HepG2 (cell line): Measurements from ENCODE around the gene SYNE1. TPM values are rescaled to one million over a fixed set of nuclear protein-coding genes. Genes with fewer than 3 reads are reported as not detected.

Experiments used
- ATAC-seq: fragments of 200-7000 bp; cut with Tn5 transposase; 3 replicates; pipeline ENCODE4 v1.9.1; 2020; ENCODE audit warnings: mild to moderate bottlenecking, moderate library complexity
- BruUV-seq: library from RNA; stranded (reverse); fragments of 400-500 nt; replicated peaks from 2 replicates; lab custom pipeline; 2021; lab: Mats Ljungman, UMichigan
- CTCF ChIA-PET: fragments of 300-600 bp; formaldehyde crosslinking; extraction: SDS; loops from one replicate; lab custom pipeline; 2021; ENCODE audit warnings: low total read pairs, inconsistent platforms, low intra/inter-chr PET ratio; lab: Yijun Ruan, JAX
- POLR2A ChIA-PET: fragments of 350-600 bp; sonication (Branson Sonifier 250); formaldehyde crosslinking; loops from one replicate; lab custom pipeline; 2020; ENCODE audit warnings: antibody characterized with exemption, inconsistent platforms; lab: Yijun Ruan, JAX
- DNase-seq: peaks from one replicate; pipeline ENCODE4 v3.0.0-alpha.2; 2015; ENCODE audit warnings: low spot score
- FAIRE-seq: peaks from 3 replicates; lab custom pipeline; 2011; peaks lifted over from hg19 to GRCh38; lab: Jason Lieb, UNC
- H2AFZ ChIP-seq: one replicate; pipeline ENCODE4 v1.6.1; 2011; ENCODE audit warnings: low read length, inconsistent platforms
- H3K27ac ChIP-seq: fragments of 300-600 bp; 3 replicates; pipeline ENCODE4 v1.8.0; 2011; ENCODE audit warnings: mixed run types, mild to moderate bottlenecking, mixed read lengths, low read length, inconsistent platforms; ENCODE audit not compliant: insufficient read depth; ENCODE audit errors: extremely low read length
- H3K27me3 ChIP-seq, 2 experiments: fragments of 200-600 bp in 1 of 2; 2 replicates in 1 of 2; 3 replicates in 1 of 2; pipeline versions ENCODE4 v1.6.0 to v1.8.0; 2011; ENCODE audit warnings: low read length in 2 of 2, mild to moderate bottlenecking in 2 of 2, moderate library complexity in 2 of 2, inconsistent platforms in 1 of 2; ENCODE audit not compliant: insufficient read depth in 2 of 2, control insufficient read depth in 1 of 2
- H3K36me3 ChIP-seq, 2 experiments: fragments of 200-600 bp in 1 of 2; replicated peaks in 1 of 2; 2 replicates in 1 of 2; 3 replicates in 1 of 2; pipeline versions ENCODE4 v1.5.1 to v1.8.0; 2011; ENCODE audit warnings: low read length in 2 of 2, inconsistent platforms in 1 of 2; ENCODE audit not compliant: insufficient read depth in 2 of 2, control insufficient read depth in 1 of 2
- H3K4me1 ChIP-seq: 2 replicates; pipeline ENCODE4 v1.5.1; 2012; ENCODE audit warnings: low read length, inconsistent platforms; ENCODE audit not compliant: insufficient read depth
- H3K4me2 ChIP-seq: 2 replicates; pipeline ENCODE4 v1.6.0; 2011; ENCODE audit warnings: low read depth, low read length, inconsistent platforms
- H3K4me3 ChIP-seq, 3 experiments: fragments of 200-600 bp in 1 of 3; sonication (generic), shearing (Covaris generic) in 1 of 3; replicated peaks in 1 of 3; 2 replicates each; pipeline ENCODE4 v1.5.1; 2011 to 2016; ENCODE audit warnings: low read length in 3 of 3, inconsistent platforms in 2 of 3, low read depth in 2 of 3, mild to moderate bottlenecking in 2 of 3, control low read depth in 1 of 3, mixed read lengths in 1 of 3; ENCODE audit not compliant: insufficient read depth in 1 of 3
- H3K79me2 ChIP-seq: one replicate; pipeline ENCODE4 v1.6.1; 2011; ENCODE audit warnings: low read length, inconsistent platforms; ENCODE audit not compliant: insufficient read depth
- H3K9ac ChIP-seq: 2 replicates; pipeline ENCODE4 v1.6.0; 2011; ENCODE audit warnings: mild to moderate bottlenecking, low read depth, low read length, inconsistent platforms; ENCODE audit not compliant: insufficient read depth
- H3K9me3 ChIP-seq: 2 replicates; pipeline ENCODE4 v1.5.1; 2012; ENCODE audit warnings: mild to moderate bottlenecking, low read length
- H4K20me1 ChIP-seq: 2 replicates; pipeline ENCODE4 v1.6.0; 2011; ENCODE audit warnings: inconsistent platforms, mild to moderate bottlenecking, low read length, moderate library complexity; ENCODE audit not compliant: insufficient read depth
- DNMT1 ChIP-seq: sonication (generic); formaldehyde crosslinking; IDR thresholded peaks from 2 replicates; pipeline ENCODE4 v1.5.1; 2020; ENCODE audit warnings: mild to moderate bottlenecking, missing genetic modification reagents
- NFYB ChIP-seq: sonication (generic); formaldehyde crosslinking; IDR thresholded peaks from 2 replicates; pipeline ENCODE4 v1.4.0; 2020; ENCODE audit warnings: missing genetic modification reagents
- PAWR ChIP-seq: sonication (generic); formaldehyde crosslinking; IDR thresholded peaks from 2 replicates; pipeline ENCODE4 v1.4.0; 2020; ENCODE audit warnings: missing genetic modification reagents, mild to moderate bottlenecking, borderline replicate concordance
- ZHX2 ChIP-seq, 2 experiments: sonication (generic) in 1 of 2; formaldehyde crosslinking in 1 of 2; IDR thresholded peaks; 2 replicates each; pipeline versions ENCODE4 v1.6.1 to v1.9.0; 2014 to 2022; ENCODE audit warnings: antibody characterized with exemption in 1 of 2, borderline replicate concordance in 1 of 2, inconsistent platforms in 1 of 2, low read depth in 1 of 2, missing genetic modification reagents in 1 of 2
- ZNF276 ChIP-seq: sonication (generic); formaldehyde crosslinking; IDR thresholded peaks from 2 replicates; pipeline ENCODE4 v1.4.0; 2020; ENCODE audit warnings: mild to moderate bottlenecking, low read depth, missing genetic modification reagents
- ZNF574 ChIP-seq: sonication (generic); formaldehyde crosslinking; IDR thresholded peaks from 2 replicates; pipeline ENCODE4 v1.4.0; 2020; ENCODE audit warnings: missing genetic modification reagents
- ZNF878 ChIP-seq: sonication (generic); formaldehyde crosslinking; IDR thresholded peaks from 2 replicates; pipeline ENCODE4 v1.8.1; 2023; ENCODE audit warnings: mild to moderate bottlenecking, missing genetic modification reagents, moderate library complexity
- WGBS: methylation state at CpG from one replicate; pipeline ENCODE4 v1.1.6; 2017; ENCODE audit warnings: low lambda C conversion rate; 5-methylcytosine and 5-hydroxymethylcytosine counted together
- in situ Hi-C: cut with HindIII; loops from 2 replicates; pipeline ENCODE4 v1.10.0; 2017; ENCODE audit warnings: low pct_unique_long_range_greater_than_20kb; ENCODE audit not compliant: extremely low pct_ligation_motif_present
- intact Hi-C: fragments of 100-400 bp; cut with micrococcal nuclease; formaldehyde crosslinking; loops from one replicate; pipeline ENCODE4 v1.10.0; 2022; ENCODE audit not compliant: unreplicated experiment
- polyA plus RNA-seq, 8 experiments: library from polyadenylated mRNA; depleted of rRNA in 3 of 8; stranded (reverse) in 7 of 8; unstranded in 1 of 8; fragments of >200 nt; fragmentation: Illumina TruSeq in 4 of 8; extraction: Trizol in 4 of 8; gene quantifications; 2 replicates each; pipeline versions ENCODE4 v1.2.1 to v1.2.3, GENCODE V29; 2011 to 2016; ENCODE audit warnings: low read depth in 4 of 8, missing spikeins in 1 of 8, mixed read lengths in 1 of 8; ENCODE audit not compliant: insufficient read depth in 1 of 8
- total RNA-seq, 5 experiments: library from RNA; depleted of rRNA; stranded (reverse); fragments of >200 nt; fragmentation: Illumina TruSeq; extraction: Trizol; gene quantifications; 2 replicates each; pipeline ENCODE4 v1.2.3, GENCODE V29; 2016; ENCODE audit warnings: low read depth in 1 of 5

The SYNE1 gene
- total and polyA plus RNA-seq, 2 of the 13 experiments (the other 11 are each of a cell fraction or from before 2014, with no cell fraction given): 5.5 to 15.9 TPM

- Histone ChIP-seq H3K9me3 (no peaks in the 10 kb centered on the region), H4K20me1 (no peaks in the 10 kb centered on the region), H3K27ac (no peak overlapping the region), H3K79me2 (no peaks in the 10 kb centered on the region), H3K4me3 (no peak overlapping the region), H3K4me2 (no peak overlapping the region), H3K9ac (no peak overlapping the region), H2AFZ (no peak overlapping the region), H3K4me1 (no peaks in the 10 kb centered on the region), H3K27me3 (no peaks in the 10 kb centered on the region), H3K36me3 (no peaks in the 10 kb centered on the region)
- BruUV-seq: no TSS peak
- WGBS: 48% methylated on average over 3 of the region's 3 CpGs
- CTCF ChIA-PET: no interaction called here
- no peak for ATAC-seq
- TF ChIP-seq NFYB (CRISPR knock-in tag) (no peak), ZHX2 (IDR thresholded peaks at IDR 0.05; ENCODE audit: low read depth) (no peak), ZHX2 (CRISPR knock-in tag; IDR thresholded peaks at IDR 0.05; ENCODE audit: borderline replicate concordance) (no peak), DNMT1 (CRISPR knock-in tag) (no peak), ZNF276 (no peak), PAWR (CRISPR knock-in tag) (no peak), ZNF574 (CRISPR knock-in tag) (no peak), ZNF878 (no peak)
- no peak for DNase-seq
- in situ Hi-C loops: no loop called here
- intact Hi-C loops: no loop called here
- POLR2A ChIA-PET: no interaction called here
- no peak for FAIRE-seq
Measured at GRCh38 chr6:152398316-152398715, 238.8 kb downstream of the SYNE1 start.
